ENCODE measurements around the gene POGK. TPM values are rescaled to one million over a fixed set of nuclear protein-coding genes. Genes with fewer than 3 reads are reported as not detected.
"Not testable (repeated sequence)": the region's sequence is repeated elsewhere in the genome, so short reads cannot be mapped to it uniquely, and the experiment has no call there.

POGK gene
- total RNA-seq, 1 donor from 2014 or later: 45.8 TPM

DNA sequence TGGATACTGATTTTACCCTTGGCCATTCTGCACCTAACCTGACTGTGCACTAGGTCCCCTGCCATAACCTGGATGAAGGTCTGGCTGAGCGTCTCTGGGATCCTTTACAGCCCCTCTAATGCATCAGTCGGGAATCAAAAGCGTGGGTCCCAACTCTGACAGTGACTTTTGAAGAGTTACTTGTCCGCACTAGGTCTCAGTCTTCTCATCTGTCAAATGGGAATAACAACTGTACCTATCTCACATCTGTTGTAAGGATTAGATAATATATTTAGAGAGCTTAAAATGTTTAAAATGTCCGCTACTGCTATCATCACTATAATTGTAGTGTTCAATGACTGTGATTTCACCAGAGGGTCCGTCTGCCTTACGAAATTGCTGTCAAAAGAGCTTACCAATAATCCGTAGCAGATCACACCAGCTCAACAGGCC, 36.0 kb downstream of the POGK start:
- no peaks in the 10 kb centered on the region for H3K36me3 ChIP-seq (ENCODE audit: control insufficient read depth, insufficient read depth, low read length)
- TF ChIP-seq, protein P1, sequence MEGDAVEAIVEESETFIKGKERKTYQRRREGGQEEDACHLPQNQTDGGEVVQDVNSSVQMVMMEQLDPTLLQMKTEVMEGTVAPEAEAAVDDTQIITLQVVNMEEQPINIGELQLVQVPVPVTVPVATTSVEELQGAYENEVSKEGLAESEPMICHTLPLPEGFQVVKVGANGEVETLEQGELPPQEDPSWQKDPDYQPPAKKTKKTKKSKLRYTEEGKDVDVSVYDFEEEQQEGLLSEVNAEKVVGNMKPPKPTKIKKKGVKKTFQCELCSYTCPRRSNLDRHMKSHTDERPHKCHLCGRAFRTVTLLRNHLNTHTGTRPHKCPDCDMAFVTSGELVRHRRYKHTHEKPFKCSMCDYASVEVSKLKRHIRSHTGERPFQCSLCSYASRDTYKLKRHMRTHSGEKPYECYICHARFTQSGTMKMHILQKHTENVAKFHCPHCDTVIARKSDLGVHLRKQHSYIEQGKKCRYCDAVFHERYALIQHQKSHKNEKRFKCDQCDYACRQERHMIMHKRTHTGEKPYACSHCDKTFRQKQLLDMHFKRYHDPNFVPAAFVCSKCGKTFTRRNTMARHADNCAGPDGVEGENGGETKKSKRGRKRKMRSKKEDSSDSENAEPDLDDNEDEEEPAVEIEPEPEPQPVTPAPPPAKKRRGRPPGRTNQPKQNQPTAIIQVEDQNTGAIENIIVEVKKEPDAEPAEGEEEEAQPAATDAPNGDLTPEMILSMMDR (IDR thresholded peaks at IDR 0.05; ENCODE audit: insufficient read depth, low read length, poor library complexity, severe bottlenecking): no peak
- DNase-seq (ENCODE audit: low read depth): no peak
- peak overlapping the region; percentile 89 for H3K4me3 ChIP-seq (ENCODE audit: low read depth, low read length)
- no peaks in the 10 kb centered on the region for H3K27me3 ChIP-seq (ENCODE audit: control insufficient read depth, insufficient read depth, low read length)

DNA sequence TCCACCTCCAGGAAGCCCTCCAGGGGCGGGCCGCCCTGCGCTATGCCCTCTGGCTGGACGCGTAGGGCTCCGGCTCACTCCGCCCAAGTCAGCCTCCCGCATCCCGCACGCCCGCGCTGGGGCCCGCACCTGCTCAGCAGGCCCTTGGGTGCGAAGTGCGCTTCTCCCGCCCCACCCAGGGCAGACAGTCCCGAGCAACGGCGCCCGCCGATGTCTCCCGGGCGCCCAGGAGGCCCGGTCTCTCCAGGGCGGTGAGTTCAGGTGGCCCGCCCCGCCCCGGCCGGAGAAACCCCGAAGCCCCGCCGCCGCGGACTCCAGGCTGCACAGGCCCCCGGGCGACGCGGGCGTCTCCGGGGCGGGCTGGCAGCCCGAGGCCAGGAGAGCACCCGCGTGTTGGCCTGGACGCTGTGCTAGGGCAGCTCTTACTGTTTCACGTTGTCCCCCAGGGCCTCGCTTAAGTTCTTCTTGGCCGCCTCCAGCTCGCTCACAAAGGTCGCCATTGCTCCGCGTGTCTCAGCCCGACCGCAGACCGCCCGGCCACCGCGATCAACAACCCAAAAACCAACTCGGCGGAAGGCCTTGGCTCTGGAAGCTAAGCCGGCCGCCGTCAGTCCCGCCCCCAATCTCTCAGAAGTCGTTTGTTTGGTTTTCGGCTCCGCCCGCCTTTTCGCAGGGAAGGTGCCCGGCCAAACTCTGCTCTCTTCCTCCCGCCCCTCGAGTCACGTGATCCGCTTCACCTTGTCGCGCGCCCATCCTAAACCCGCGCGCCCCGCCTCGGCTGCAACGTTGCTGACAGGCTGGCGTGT, 36.7 kb downstream of the POGK start, which contains the start of gene TADA1:
Gene TADA1 (minus strand): TSS at position 531 of the 806 bp plus-strand sequence. CDS start 31 bp downstream, at position 500.
- Histone ChIP-seq H3K36me3 (ENCODE audit: control insufficient read depth, insufficient read depth, low read length) (no peaks in the 10 kb centered on the region), H3K4me3 (ENCODE audit: low read depth, low read length) (peak within 1 kb of the TSS; percentile 89), H3K27me3 (ENCODE audit: control insufficient read depth, insufficient read depth, low read length) (no peaks in the 10 kb centered on the region)
- TF ChIP-seq, protein P1 (IDR thresholded peaks at IDR 0.05; ENCODE audit: insufficient read depth, low read length, poor library complexity, severe bottlenecking): no peak
- DNase-seq (ENCODE audit: low read depth): peak; percentile 95

DNA sequence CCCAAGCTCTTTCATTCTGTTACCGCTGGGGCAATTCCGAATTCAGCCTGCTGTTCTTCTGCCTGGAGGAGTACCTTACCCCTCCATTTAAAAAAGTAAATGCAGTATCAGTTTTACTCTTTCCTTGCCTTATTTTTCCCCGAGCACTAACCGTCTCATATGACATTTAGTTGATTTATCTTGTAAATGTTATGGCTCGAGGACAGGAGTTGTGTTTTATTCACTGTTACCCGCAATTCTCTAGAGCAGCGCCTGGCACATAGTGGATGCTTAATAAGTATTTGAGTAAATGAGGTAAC, 37.2 kb downstream of the POGK start:
- H3K36me3 ChIP-seq (ENCODE audit: control insufficient read depth, insufficient read depth, low read length): no peaks in the 10 kb centered on the region
- no peak for DNase-seq (ENCODE audit: low read depth)
- H3K4me3 ChIP-seq (ENCODE audit: low read depth, low read length): peak overlapping the region; percentile 89
- TF ChIP-seq, protein P1 (IDR thresholded peaks at IDR 0.05; ENCODE audit: insufficient read depth, low read length, poor library complexity, severe bottlenecking): peak; percentile 11
- no peaks in the 10 kb centered on the region for H3K27me3 ChIP-seq (ENCODE audit: control insufficient read depth, insufficient read depth, low read length)

DNA sequence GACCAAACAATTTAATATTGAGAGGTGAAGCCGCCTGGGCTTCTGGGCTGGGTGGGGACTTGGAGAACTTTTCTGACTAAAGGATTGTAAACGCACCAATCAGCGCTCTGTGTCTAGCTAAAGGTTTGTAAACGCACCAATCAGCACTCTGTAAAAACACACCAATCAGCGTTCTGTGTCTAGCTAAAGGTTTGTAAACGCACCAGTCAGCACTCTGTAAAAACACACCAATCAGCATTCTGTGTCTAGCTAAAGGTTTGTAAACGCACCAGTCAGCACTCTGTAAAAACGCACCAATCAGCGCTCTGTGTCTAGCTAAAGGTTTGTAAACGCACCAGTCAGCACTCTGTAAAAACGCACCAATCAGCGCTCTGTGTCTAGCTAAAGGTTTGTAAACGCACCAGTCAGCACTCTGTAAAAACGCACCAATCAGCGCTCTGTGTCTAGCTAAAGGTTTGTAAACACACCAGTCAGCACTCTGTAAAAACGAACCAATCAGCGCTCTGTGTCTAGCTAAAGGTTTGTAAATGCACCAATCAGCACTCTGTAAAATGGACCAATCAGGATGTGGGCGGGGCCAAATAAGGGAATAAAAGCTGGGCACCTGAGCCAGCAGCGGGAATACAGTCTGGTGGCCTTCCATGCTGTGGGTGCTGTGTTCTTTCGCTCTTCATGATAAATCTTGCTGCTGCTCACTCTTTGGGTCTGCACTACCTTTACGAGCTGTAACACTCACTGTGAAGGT, 39.1 kb downstream of the POGK start:
- H3K27me3 ChIP-seq (ENCODE audit: control insufficient read depth, insufficient read depth, low read length); DNase-seq (ENCODE audit: low read depth): not testable (repeated sequence)

DNA sequence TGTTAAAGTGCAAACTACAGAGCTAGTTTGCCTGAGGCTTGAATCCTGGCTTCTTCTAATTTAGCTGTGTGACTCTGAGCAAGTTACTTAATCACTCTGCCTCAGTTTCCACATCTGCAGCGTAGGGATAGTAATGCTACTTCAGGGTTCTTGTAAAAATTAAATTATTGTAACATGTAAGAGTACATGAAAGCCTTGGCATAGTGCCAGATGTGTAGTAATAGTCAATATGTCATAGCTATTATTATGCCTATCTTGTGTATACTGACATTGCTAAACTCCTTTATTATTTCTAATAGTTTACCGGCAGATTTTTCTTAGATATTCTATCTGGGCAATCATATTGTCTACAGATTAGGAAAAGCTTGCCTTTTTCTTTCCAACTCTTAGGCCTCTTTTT, 43.6 kb downstream of the POGK start:
- Histone ChIP-seq H3K36me3 (ENCODE audit: control insufficient read depth, insufficient read depth, low read length) (no peaks in the 10 kb centered on the region), H3K27me3 (ENCODE audit: control insufficient read depth, insufficient read depth, low read length) (peaks cover 11% of the 10 kb centered on the region), H3K4me3 (ENCODE audit: low read depth, low read length) (no peak overlapping the region)
- no peak for DNase-seq (ENCODE audit: low read depth)
- TF ChIP-seq, protein P1 (IDR thresholded peaks at IDR 0.05; ENCODE audit: insufficient read depth, low read length, poor library complexity, severe bottlenecking): no peak

More for the DNA sequence above, 39.1 kb downstream of the POGK start:
- not testable (repeated sequence) for H3K4me3 ChIP-seq (ENCODE audit: low read depth, low read length); H3K36me3 ChIP-seq (ENCODE audit: control insufficient read depth, insufficient read depth, low read length)

DNA sequence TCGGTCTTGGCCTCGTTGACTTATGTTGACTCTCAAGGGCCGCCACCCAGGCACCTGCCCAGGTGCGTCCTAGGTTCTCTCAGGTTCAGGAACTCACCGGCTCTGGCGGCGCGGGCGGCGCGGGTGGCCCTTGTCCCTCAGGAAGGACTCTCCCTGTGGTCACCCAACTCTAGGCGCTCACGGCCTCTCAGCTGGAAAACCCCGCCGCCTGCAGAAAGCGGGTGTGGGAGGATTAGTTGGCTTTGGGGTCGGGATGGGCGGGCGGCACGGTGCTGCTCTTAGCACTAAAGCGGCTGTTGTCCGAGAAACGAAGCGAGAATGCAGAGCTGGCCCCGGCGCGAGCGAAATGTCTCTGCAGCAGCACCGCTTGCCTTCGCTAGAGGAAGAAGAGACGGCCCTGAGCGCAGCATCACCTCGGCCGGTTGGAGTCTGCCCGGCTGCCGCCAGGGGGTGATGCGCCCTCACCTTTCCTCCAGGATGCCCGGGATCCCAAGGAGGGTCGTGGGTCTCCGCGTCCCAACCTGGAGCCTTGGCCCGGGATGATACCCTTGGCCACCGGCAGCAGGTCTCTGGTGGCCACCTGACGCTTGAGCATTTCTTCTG, 44.9 kb downstream of the POGK start:
- H3K4me3 ChIP-seq (ENCODE audit: low read depth, low read length): no peak overlapping the region

More for the DNA sequence above, 44.9 kb downstream of the POGK start:
- peaks cover 11% of the 10 kb centered on the region for H3K27me3 ChIP-seq (ENCODE audit: control insufficient read depth, insufficient read depth, low read length)
- TF ChIP-seq, protein P1 (IDR thresholded peaks at IDR 0.05; ENCODE audit: insufficient read depth, low read length, poor library complexity, severe bottlenecking): peak; percentile 94
- DNase-seq (ENCODE audit: low read depth): no peak
- no peaks in the 10 kb centered on the region for H3K36me3 ChIP-seq (ENCODE audit: control insufficient read depth, insufficient read depth, low read length)
